Breast epithelium (tissue), 3 donors: ENCODE measurements around the gene RASA3.

Experiments used
- CTCF ChIP-seq, 3 donors: fragments of 450-650 bp; IDR thresholded peaks; one replicate each; pipeline ENCODE4 v1.5.1; 2016 to 2017; ENCODE audit warnings: antibody characterized with exemption in 3 of 3, mild to moderate bottlenecking in 3 of 3, moderate library complexity in 3 of 3
- POLR2A ChIP-seq: fragments of 450-650 bp; IDR thresholded peaks from one replicate; pipeline ENCODE4 v1.6.1; 2016; ENCODE audit warnings: antibody characterized with exemption, mild to moderate bottlenecking, moderate library complexity
- POLR2AphosphoS5 ChIP-seq, 3 donors: sonication (generic); formaldehyde crosslinking; IDR thresholded peaks; one replicate each; pipeline ENCODE4 v1.6.1; 2017; ENCODE audit warnings: antibody characterized with exemption in 3 of 3

- TF ChIP-seq CTCF (IDR thresholded peaks at IDR 0.05) (no peak), POLR2A (no peak), POLR2AphosphoS5 (IDR thresholded peaks at IDR 0.05) (no peak)
Measured at GRCh38 chr13:113982296-113982661, 150.1 kb downstream of the RASA3 start.
